ENCODE results near the gene NAALADL2.

- TF ChIP-seq POLR2AphosphoS5 (IDR thresholded peaks at IDR 0.05; ENCODE audit: low read depth, low read length) (no peak), CTCF (IDR thresholded peaks at IDR 0.05; ENCODE audit: control extremely low read depth in 1 of 3, insufficient read depth in 1 of 3, low read depth in 1 of 3, low read length in 3 of 3) (no peak), YY1 (IDR thresholded peaks at IDR 0.05; ENCODE audit: low read depth, low read length) (no peak), SP4 (IDR thresholded peaks at IDR 0.05; ENCODE audit: low read length) (no peak), GTF2F1 (IDR thresholded peaks at IDR 0.05; ENCODE audit: borderline replicate concordance, low read depth, low read length) (no peak), POLR2A (IDR thresholded peaks at IDR 0.05; ENCODE audit: control extremely low read depth in 1 of 2, low read depth in 2 of 2, low read length in 2 of 2) (no peak), SIX5 (IDR thresholded peaks at IDR 0.05; ENCODE audit: low read depth, low read length) (no peak)
Observed at GRCh38 chr3:175729466-175729865, 870.3 kb downstream of the NAALADL2 start.
